Measurements from ENCODE around the gene EPHB2.

EPHB2 gene

GRCh38 chr1:22953057-22953739 is 242.6 kb downstream of the EPHB2 start:
- no peak for DNase-seq (ENCODE audit: low spot score)

GRCh38 chr1:22953740-22954141 is 243.1 kb downstream of the EPHB2 start:
- DNase-seq (ENCODE audit: low spot score) = no peak

- no peak for DNase-seq (ENCODE audit: low spot score)
Observed at GRCh38 chr1:22955146-22955545, 244.5 kb downstream of the EPHB2 start.

- no peak for DNase-seq (ENCODE audit: low spot score)
Observed at GRCh38 chr1:22957066-22957465, 246.4 kb downstream of the EPHB2 start.

- DNase-seq (ENCODE audit: low spot score) = no peak
Observed at GRCh38 chr1:22958556-22958955, 247.9 kb downstream of the EPHB2 start.

- no peak for DNase-seq (ENCODE audit: low spot score)
Observed at GRCh38 chr1:22959545-22960360, 249.1 kb downstream of the EPHB2 start.

GRCh38 chr1:22962558-22962957 is 251.9 kb downstream of the EPHB2 start:
- no peak for DNase-seq (ENCODE audit: low spot score)

- DNase-seq (ENCODE audit: low spot score) = no peak
Observed at GRCh38 chr1:22963044-22963677, 252.5 kb downstream of the EPHB2 start.

- no peak for DNase-seq (ENCODE audit: low spot score)
Observed at GRCh38 chr1:22966309-22966708, 255.7 kb downstream of the EPHB2 start.

- no peak for DNase-seq (ENCODE audit: low spot score)
Observed at GRCh38 chr1:22967833-22968232, 257.2 kb downstream of the EPHB2 start.

GRCh38 chr1:22969304-22969709 is 258.7 kb downstream of the EPHB2 start:
- DNase-seq (ENCODE audit: low spot score) = no peak

GRCh38 chr1:22970096-22970495 is 259.5 kb downstream of the EPHB2 start:
- DNase-seq (ENCODE audit: low spot score) = no peak
